CD4-positive, alpha-beta T cell (primary cell): ENCODE results near the gene XAGE1A. TPM values are rescaled to one million over a fixed set of nuclear protein-coding genes. Genes with fewer than 3 reads are reported as not detected.
"Not testable (repeated sequence)": the region's sequence is repeated elsewhere in the genome, so short reads cannot be mapped to it uniquely, and the experiment has no call there.

ENCODE experiments used
- ATAC-seq: fragments of 200-7000 bp; cut with Tn5 transposase; one replicate; pipeline ENCODE4 v1.10.0; 2022; ENCODE audit warnings: mild to moderate bottlenecking; ENCODE audit not compliant: poor library complexity
- CTCF ChIA-PET: fragments of 350-600 bp; sonication (Branson Sonifier 250); formaldehyde crosslinking; loops from one replicate; lab custom pipeline; 2021; ENCODE audit warnings: antibody characterized with exemption, inconsistent platforms; lab: Charles Lee
- POLR2A ChIA-PET: fragments of 350-600 bp; sonication (Branson Sonifier 250); formaldehyde crosslinking; loops from one replicate; lab custom pipeline; 2021; ENCODE audit warnings: antibody characterized with exemption, inconsistent platforms; lab: Charles Lee
- DNase-seq, 14 experiments: peaks; one replicate each; pipeline ENCODE4 v3.0.0-alpha.2; 2013 to 2020; ENCODE audit warnings: mixed read lengths in 2 of 14
- H3K27ac ChIP-seq, 2 donors: one replicate each; pipeline versions ENCODE4 v1.5.1 to v1.7.0; 2013; ENCODE audit warnings: low read length in 2 of 2, low read depth in 1 of 2, mild to moderate bottlenecking in 1 of 2
- H3K27me3 ChIP-seq, 2 experiments: 1 replicate in 1 of 2; 2 replicates in 1 of 2; pipeline versions ENCODE4 v1.6.1 to v1.7.0; 2013; ENCODE audit warnings: low read length in 2 of 2, control low read depth in 1 of 2, mild to moderate bottlenecking in 1 of 2, moderate library complexity in 1 of 2; ENCODE audit not compliant: insufficient read depth in 2 of 2, control insufficient read depth in 1 of 2
- H3K36me3 ChIP-seq: one replicate; pipeline ENCODE4 v1.6.1; 2013; ENCODE audit warnings: low read length, control low read depth; ENCODE audit not compliant: insufficient read depth
- H3K4me1 ChIP-seq: one replicate; pipeline ENCODE4 v1.6.1; 2013; ENCODE audit warnings: low read length, control low read depth; ENCODE audit not compliant: insufficient read depth
- H3K4me3 ChIP-seq: one replicate; pipeline ENCODE4 v1.5.1; 2013; ENCODE audit warnings: mild to moderate bottlenecking, low read length, moderate library complexity
- H3K9me3 ChIP-seq, 2 experiments: 1 replicate in 1 of 2; 2 replicates in 1 of 2; pipeline versions ENCODE4 v1.6.1 to v1.7.0; 2013; ENCODE audit warnings: low read length in 2 of 2, mild to moderate bottlenecking in 2 of 2, control low read depth in 1 of 2, moderate library complexity in 1 of 2; ENCODE audit not compliant: control insufficient read depth in 1 of 2, insufficient read depth in 1 of 2
- H3K27ac Mint-ChIP-seq: one replicate; pipeline ENCODE4 v1.8.0; 2020; ENCODE audit warnings: mixed read lengths
- H3K27me3 Mint-ChIP-seq: one replicate; pipeline ENCODE4 v1.8.0; 2021; ENCODE audit warnings: mixed read lengths
- H3K36me3 Mint-ChIP-seq: one replicate; pipeline ENCODE4 v1.8.0; 2021; ENCODE audit warnings: low read depth, mixed read lengths
- H3K4me1 Mint-ChIP-seq: one replicate; pipeline ENCODE4 v1.8.0; 2021; ENCODE audit warnings: low read depth, mixed read lengths
- H3K4me3 Mint-ChIP-seq: one replicate; pipeline ENCODE4 v1.8.0; 2020; ENCODE audit warnings: mild to moderate bottlenecking, mixed read lengths
- H3K9me3 Mint-ChIP-seq: one replicate; pipeline ENCODE4 v1.8.0; 2020; ENCODE audit warnings: mixed read lengths
- intact Hi-C, 2 experiments: fragments of 100-400 bp; cut with DNase I in 1 of 2; cut with micrococcal nuclease in 1 of 2; formaldehyde crosslinking; loops; one replicate each; pipeline versions ENCODE4 v1.15.1 to v1.9.0; 2023 to 2025; cut with DNase I, micrococcal nuclease
- total RNA-seq, 174 experiments: library from RNA in 2 of 174; stranded (reverse) in 2 of 174; gene quantifications; one replicate each; pipeline ENCODE4 v1.2.3 and lab custom pipeline; 2021 to 2026
- TF ChIP-seq, protein P1 (sequence below): fragments of 200-600 bp; IDR thresholded peaks from one replicate; pipeline ENCODE4 v1.8.0; 2022; ENCODE audit warnings: antibody characterized with exemption, mild to moderate bottlenecking

Gene XAGE1A
- total RNA-seq, 2 experiments from 2014 or later: not detected

DNA sequence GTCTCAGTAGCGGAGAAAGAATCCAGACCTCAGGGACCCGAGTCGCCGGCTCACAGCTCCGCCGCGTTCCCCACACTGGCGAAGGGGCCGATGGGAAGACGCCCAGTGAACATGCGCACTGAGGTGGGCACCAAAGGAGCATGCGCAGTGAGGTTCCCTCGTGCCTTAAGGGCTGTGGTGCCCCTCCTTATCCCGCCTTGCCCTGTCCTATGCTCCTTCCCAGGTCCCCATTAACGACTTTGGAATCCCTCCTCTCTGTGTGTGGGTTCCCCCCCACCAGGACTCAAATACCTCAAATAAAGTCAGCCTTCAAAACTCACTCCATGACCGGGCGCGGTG, 21.3 kb downstream of the XAGE1A start, which contains the start of gene XAGE1B:
Gene XAGE1B, minus strand, starts transcription at position 77 of the 339 bp plus-strand sequence. CDS start 1,536 bp downstream, outside the sequence.
- H3K4me3 ChIP-seq, H3K27ac Mint-ChIP-seq, DNase-seq, H3K27ac ChIP-seq, H3K27me3 ChIP-seq, CTCF ChIA-PET, H3K4me1 Mint-ChIP-seq, intact Hi-C loops, H3K36me3 ChIP-seq, POLR2A ChIA-PET, H3K4me1 ChIP-seq, H3K4me3 Mint-ChIP-seq, H3K9me3 ChIP-seq, H3K9me3 Mint-ChIP-seq, ATAC-seq, H3K36me3 Mint-ChIP-seq, H3K27me3 Mint-ChIP-seq: not testable (repeated sequence)

DNA sequence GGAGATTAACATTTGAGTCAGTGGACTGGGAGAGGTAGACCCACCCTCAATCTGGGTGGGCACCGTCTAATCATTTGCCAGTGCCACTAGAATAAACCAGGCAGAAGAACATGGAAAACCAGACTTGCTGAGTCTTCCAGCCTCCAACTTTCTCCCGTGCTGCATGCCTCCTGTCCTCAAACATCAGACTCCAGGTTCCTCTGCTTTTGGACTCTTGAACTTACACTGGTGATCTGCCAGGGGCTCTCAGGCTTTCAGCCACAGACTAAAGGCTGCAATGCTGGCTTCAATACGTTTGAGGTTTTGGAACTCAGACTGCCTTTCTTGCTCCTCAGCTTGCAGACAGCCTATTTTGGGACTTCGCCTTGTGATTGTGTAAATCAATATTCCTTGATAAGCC, 45.4 kb downstream of the XAGE1A start:
- H3K27ac Mint-ChIP-seq, H3K4me1 Mint-ChIP-seq, POLR2A ChIA-PET, H3K27me3 ChIP-seq, H3K36me3 Mint-ChIP-seq, DNase-seq, H3K27me3 Mint-ChIP-seq, H3K4me3 Mint-ChIP-seq, H3K4me3 ChIP-seq, CTCF ChIA-PET, intact Hi-C loops, ATAC-seq, H3K4me1 ChIP-seq, H3K27ac ChIP-seq, H3K9me3 Mint-ChIP-seq, H3K9me3 ChIP-seq, H3K36me3 ChIP-seq: not testable (repeated sequence)

DNA sequence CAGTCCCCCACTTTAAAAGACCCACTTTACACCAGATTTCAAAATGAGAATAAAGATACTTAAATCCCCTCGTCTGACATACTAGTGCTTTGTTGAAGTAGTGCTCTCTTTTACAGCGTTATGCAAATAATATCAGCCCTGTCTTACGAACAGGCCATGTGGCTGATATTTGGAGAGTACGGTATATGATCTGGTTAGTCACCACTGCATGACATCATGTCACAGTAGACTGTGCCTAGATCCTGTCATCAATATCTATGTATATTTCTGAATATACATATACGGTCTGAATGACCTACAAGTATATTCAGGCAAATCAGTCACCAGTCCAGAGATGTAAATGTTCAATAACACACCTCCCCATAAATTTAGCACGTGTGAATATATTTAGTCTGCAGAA, 46.7 kb downstream of the XAGE1A start:
- Histone ChIP-seq H3K4me3 (no peak overlapping the region), H3K4me1 (no peaks in the 10 kb centered on the region), H3K9me3 (no peaks in the 10 kb centered on the region), H3K27ac (no peak overlapping the region), H3K27me3 (no peaks in the 10 kb centered on the region), H3K36me3 (no peaks in the 10 kb centered on the region)
- ChIA-PET POLR2A (no interaction called here), CTCF (no interaction called here)
- H3K4me1 Mint-ChIP-seq: no peaks in the 10 kb centered on the region
- no peaks in the 10 kb centered on the region for H3K9me3 Mint-ChIP-seq
- intact Hi-C loops: no loop called here
- no peak for ATAC-seq
- H3K4me3 Mint-ChIP-seq: no peak overlapping the region
- H3K27me3 Mint-ChIP-seq: no peaks in the 10 kb centered on the region
- DNase-seq: no peak
- no peaks in the 10 kb centered on the region for H3K36me3 Mint-ChIP-seq
- H3K27ac Mint-ChIP-seq: no peak overlapping the region
- TF ChIP-seq, protein P1, sequence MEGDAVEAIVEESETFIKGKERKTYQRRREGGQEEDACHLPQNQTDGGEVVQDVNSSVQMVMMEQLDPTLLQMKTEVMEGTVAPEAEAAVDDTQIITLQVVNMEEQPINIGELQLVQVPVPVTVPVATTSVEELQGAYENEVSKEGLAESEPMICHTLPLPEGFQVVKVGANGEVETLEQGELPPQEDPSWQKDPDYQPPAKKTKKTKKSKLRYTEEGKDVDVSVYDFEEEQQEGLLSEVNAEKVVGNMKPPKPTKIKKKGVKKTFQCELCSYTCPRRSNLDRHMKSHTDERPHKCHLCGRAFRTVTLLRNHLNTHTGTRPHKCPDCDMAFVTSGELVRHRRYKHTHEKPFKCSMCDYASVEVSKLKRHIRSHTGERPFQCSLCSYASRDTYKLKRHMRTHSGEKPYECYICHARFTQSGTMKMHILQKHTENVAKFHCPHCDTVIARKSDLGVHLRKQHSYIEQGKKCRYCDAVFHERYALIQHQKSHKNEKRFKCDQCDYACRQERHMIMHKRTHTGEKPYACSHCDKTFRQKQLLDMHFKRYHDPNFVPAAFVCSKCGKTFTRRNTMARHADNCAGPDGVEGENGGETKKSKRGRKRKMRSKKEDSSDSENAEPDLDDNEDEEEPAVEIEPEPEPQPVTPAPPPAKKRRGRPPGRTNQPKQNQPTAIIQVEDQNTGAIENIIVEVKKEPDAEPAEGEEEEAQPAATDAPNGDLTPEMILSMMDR: no peak

DNA sequence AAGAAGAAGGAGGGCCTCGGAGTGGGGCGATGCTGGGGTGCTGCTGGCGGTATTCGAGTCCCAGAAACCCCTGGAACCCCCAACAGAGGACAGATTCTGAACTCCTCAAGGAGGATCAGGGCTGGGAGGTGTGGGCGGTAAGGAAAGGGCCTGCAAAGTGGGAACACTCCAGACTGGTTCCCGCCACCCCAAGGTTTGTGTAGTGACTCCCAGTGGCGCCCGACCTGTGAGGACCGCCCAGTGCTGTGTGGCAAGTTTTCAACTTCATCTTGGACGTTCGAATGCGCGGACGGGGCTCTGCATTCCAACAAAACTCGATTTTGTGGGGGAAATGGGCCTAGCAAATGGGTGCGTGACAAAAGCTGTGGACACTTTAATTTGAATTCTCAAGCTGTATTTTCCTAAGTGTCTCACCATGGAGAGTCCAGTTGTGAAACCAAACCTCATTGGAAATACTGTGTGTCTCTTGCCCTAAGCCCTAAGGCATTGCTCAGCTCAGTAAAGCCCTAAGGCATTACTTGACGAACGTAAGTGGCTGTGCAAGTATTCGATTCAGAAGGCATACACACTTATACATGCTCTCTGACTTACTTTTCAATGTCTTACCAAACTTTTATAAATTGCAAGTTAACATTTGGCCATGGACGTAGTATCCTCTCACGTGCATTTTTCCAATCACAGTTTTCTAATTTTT, 48.7 kb downstream of the XAGE1A start:
- Mint-ChIP-seq H3K36me3 (no peaks in the 10 kb centered on the region), H3K4me1 (no peaks in the 10 kb centered on the region), H3K4me3 (no peak overlapping the region), H3K27ac (no peak overlapping the region), H3K27me3 (no peaks in the 10 kb centered on the region), H3K9me3 (no peaks in the 10 kb centered on the region)
- Histone ChIP-seq H3K4me1 (no peaks in the 10 kb centered on the region), H3K27me3 (no peaks in the 10 kb centered on the region), H3K9me3 (no peaks in the 10 kb centered on the region), H3K27ac (no peak overlapping the region), H3K4me3 (no peak overlapping the region), H3K36me3 (no peaks in the 10 kb centered on the region)
- DNase-seq: no peak
- TF ChIP-seq, protein P1: no peak
- CTCF ChIA-PET: no interaction called here
- POLR2A ChIA-PET: no interaction called here
- intact Hi-C loops: no loop called here
- no peak for ATAC-seq

DNA sequence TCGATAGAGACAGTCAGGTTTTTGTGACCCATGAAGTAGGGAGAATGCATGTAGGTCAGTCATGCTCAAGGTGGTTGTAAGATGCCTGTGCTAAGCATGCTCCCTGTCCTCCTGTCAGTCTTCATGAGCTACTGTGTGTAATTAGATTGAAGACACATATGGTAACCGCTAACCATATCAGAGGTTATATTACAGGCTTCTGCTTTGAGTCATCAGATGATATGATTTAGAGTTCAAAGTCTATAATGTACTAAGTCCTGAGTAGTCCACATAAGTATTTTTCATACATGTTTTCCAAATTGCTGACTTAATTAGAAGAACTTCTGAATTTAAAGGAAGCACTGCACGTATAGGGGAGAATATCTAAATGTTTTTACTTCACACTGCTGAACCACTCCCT, 53.2 kb downstream of the XAGE1A start:
- H3K27ac Mint-ChIP-seq, H3K4me3 Mint-ChIP-seq, H3K27me3 Mint-ChIP-seq, DNase-seq, ATAC-seq, H3K4me1 ChIP-seq, H3K4me1 Mint-ChIP-seq, POLR2A ChIA-PET, H3K27me3 ChIP-seq, H3K27ac ChIP-seq, H3K4me3 ChIP-seq, H3K36me3 ChIP-seq, intact Hi-C loops, H3K36me3 Mint-ChIP-seq, CTCF ChIA-PET, H3K9me3 ChIP-seq, H3K9me3 Mint-ChIP-seq: not testable (repeated sequence)
